Ovary (tissue), 3 donors: ENCODE results near the gene NAGPA.

ENCODE experiments used
- CTCF ChIP-seq, 3 donors: fragments of 450-650 bp in 2 of 3; fragments of 200-600 bp in 1 of 3; IDR thresholded peaks; one replicate each; pipeline versions ENCODE4 v1.5.1 to v1.8.0; 2016 to 2022; ENCODE audit warnings: antibody characterized with exemption in 3 of 3, mild to moderate bottlenecking in 1 of 3
- EP300 ChIP-seq: sonication (generic); formaldehyde crosslinking; IDR thresholded peaks from one replicate; pipeline ENCODE4 v1.6.1; 2017; ENCODE audit warnings: antibody characterized with exemption
- POLR2A ChIP-seq: fragments of 450-650 bp; IDR thresholded peaks from one replicate; pipeline ENCODE4 v1.6.1; 2017; ENCODE audit warnings: antibody characterized with exemption, mild to moderate bottlenecking, moderate library complexity
- donor health status: DM: no; HTN: no; CAD: no.

DNA sequence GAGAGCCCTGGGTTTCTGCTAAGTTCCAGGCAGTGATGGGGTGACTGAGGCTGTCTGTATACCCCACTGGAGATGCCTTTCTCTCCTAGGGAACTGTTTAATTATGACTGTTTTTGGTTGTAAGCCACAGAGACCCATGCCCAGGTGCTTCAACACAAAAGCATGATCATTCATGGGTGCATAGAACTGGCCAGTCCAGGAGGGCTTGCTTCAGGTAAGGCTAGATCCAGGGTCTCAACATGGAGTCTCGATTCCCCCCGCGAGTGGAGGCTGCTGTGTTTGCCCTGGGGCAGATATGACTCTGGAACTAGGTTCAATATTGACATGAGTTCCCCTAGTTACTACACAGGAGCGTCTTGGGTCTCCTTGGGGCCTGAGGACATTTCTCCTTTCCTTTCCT, 17.8 kb downstream of the NAGPA start:
- TF ChIP-seq POLR2A (no peak), CTCF (IDR thresholded peaks at IDR 0.05) (no peak), EP300 (no peak)
